GM23338 (cell line): ENCODE data around the gene UBL7. TPM values are rescaled to one million over a fixed set of nuclear protein-coding genes. Genes with fewer than 3 reads are reported as not detected.

Experiments
- ATAC-seq: fragments of 200-7000 bp; cut with Tn5 transposase; 3 replicates; pipeline ENCODE4 v1.9.1; 2020
- DNase-seq: peaks from one replicate; pipeline ENCODE4 v3.0.0-alpha.2; 2015; ENCODE audit warnings: low spot score
- H2AFZ ChIP-seq: fragments of 200-600 bp; sonication (generic); 2 replicates; pipeline ENCODE4 v1.8.0; 2016; ENCODE audit warnings: antibody characterized with exemption, mild to moderate bottlenecking, moderate library complexity
- H3F3A ChIP-seq: fragments of 200-600 bp; sonication (generic); replicated peaks from 2 replicates; pipeline ENCODE4 v1.8.0; 2017; ENCODE audit warnings: antibody characterized with exemption, mixed run types, low read depth
- H3K27ac ChIP-seq: fragments of 200-600 bp; sonication (generic); 2 replicates; pipeline ENCODE4 v1.6.1; 2016; ENCODE audit warnings: low read depth
- H3K27me3 ChIP-seq: fragments of 200-600 bp; sonication (generic); 2 replicates; pipeline ENCODE4 v1.8.0; 2016; ENCODE audit warnings: mild to moderate bottlenecking, mixed run types, moderate library complexity; ENCODE audit not compliant: insufficient read depth
- H3K36me3 ChIP-seq: fragments of 200-600 bp; sonication (generic); 2 replicates; pipeline ENCODE4 v1.8.0; 2016; ENCODE audit warnings: mild to moderate bottlenecking; ENCODE audit not compliant: insufficient read depth
- H3K4me1 ChIP-seq: fragments of 200-600 bp; sonication (generic); 2 replicates; pipeline ENCODE4 v1.8.0; 2016; ENCODE audit warnings: mild to moderate bottlenecking, moderate library complexity; ENCODE audit not compliant: insufficient read depth
- H3K4me2 ChIP-seq: fragments of 200-600 bp; sonication (generic); 2 replicates; pipeline ENCODE4 v1.7.1; 2017; ENCODE audit warnings: mixed run types
- H3K4me3 ChIP-seq: fragments of 200-600 bp; sonication (generic); 2 replicates; pipeline ENCODE4 v1.6.1; 2016; ENCODE audit warnings: mixed run types
- H3K79me2 ChIP-seq: fragments of 200-600 bp; sonication (generic); replicated peaks from 2 replicates; pipeline ENCODE4 v1.8.0; 2017; ENCODE audit warnings: mild to moderate bottlenecking; ENCODE audit not compliant: insufficient read depth
- H3K9me2 ChIP-seq: fragments of 200-600 bp; sonication (generic); 2 replicates; pipeline ENCODE4 v1.8.0; 2017; ENCODE audit not compliant: insufficient read depth
- H4K20me1 ChIP-seq: fragments of 200-600 bp; sonication (generic); replicated peaks from 2 replicates; pipeline ENCODE4 v1.8.0; 2017; ENCODE audit warnings: mild to moderate bottlenecking; ENCODE audit not compliant: insufficient read depth
- H3K27ac Mint-ChIP-seq: 2 replicates; pipeline ENCODE4 v1.8.0; 2020; ENCODE audit warnings: inconsistent platforms, mild to moderate bottlenecking, moderate library complexity, mixed read lengths
- H3K27me3 Mint-ChIP-seq: 3 replicates; pipeline ENCODE4 v1.8.0; 2022; ENCODE audit warnings: low read depth, mild to moderate bottlenecking, moderate library complexity, mixed read lengths, inconsistent platforms; ENCODE audit not compliant: insufficient read depth, poor library complexity
- H3K36me3 Mint-ChIP-seq: 3 replicates; pipeline ENCODE4 v1.8.0; 2021; ENCODE audit warnings: low read depth, mild to moderate bottlenecking, inconsistent platforms, moderate library complexity, mixed read lengths
- H3K4me1 Mint-ChIP-seq: 3 replicates; pipeline ENCODE4 v1.8.0; 2020; ENCODE audit warnings: mild to moderate bottlenecking, inconsistent platforms, mixed read lengths
- H3K4me3 Mint-ChIP-seq: 3 replicates; pipeline ENCODE4 v1.8.0; 2021; ENCODE audit warnings: moderate library complexity, mild to moderate bottlenecking, inconsistent platforms, mixed read lengths
- H3K9me3 Mint-ChIP-seq: 3 replicates; pipeline ENCODE4 v1.8.0; 2020; ENCODE audit warnings: moderate library complexity, mild to moderate bottlenecking, inconsistent platforms, mixed read lengths
- CTCF ChIP-seq, 2 experiments: fragments of 200-600 bp in 1 of 2; sonication (generic) in 1 of 2; conservative IDR thresholded peaks; 2 replicates each; pipeline versions ENCODE4 v1.5.1 to v1.6.1; 2016 to 2017; ENCODE audit warnings: antibody characterized with exemption in 2 of 2, low read depth in 2 of 2, mild to moderate bottlenecking in 2 of 2, moderate library complexity in 1 of 2
- ZNF114 ChIP-seq: fragments of 250-450 bp; sonication (Bioruptor Pico); IDR thresholded peaks from 2 replicates; pipeline ENCODE4 v1.5.0; 2020; ENCODE audit warnings: mild to moderate bottlenecking, moderate library complexity
- ZNF331 ChIP-seq: fragments of 250-450 bp; sonication (Bioruptor Pico); IDR thresholded peaks from 2 replicates; pipeline ENCODE4 v1.5.0; 2020; ENCODE audit warnings: low read depth, mild to moderate bottlenecking, moderate library complexity
- ZNF462 ChIP-seq: fragments of 250-450 bp; sonication (Bioruptor Pico); IDR thresholded peaks from 2 replicates; pipeline ENCODE4 v1.5.0; 2020; ENCODE audit warnings: mild to moderate bottlenecking, moderate library complexity
- polyA plus RNA-seq: library from polyadenylated mRNA; unstranded; fragments of >200 nt; fragmentation: Nextera tagmentation; extraction: Ambion mirVana; gene quantifications from 2 replicates; pipeline ENCODE4 v1.2.1, GENCODE V29; 2016
- total RNA-seq: library from RNA; depleted of rRNA; stranded (reverse); fragments of >200 nt; shearing (Covaris generic); gene quantifications from 2 replicates; pipeline ENCODE4 v1.2.3, GENCODE V29; 2014

Gene UBL7
- total and polyA plus RNA-seq, 2 experiments from 2014 or later, result 73.7 to 99.2 TPM

GRCh38 chr15:74417670-74418069 lies 43.3 kb downstream of the UBL7 start (continued):
- TF ChIP-seq CTCF (conservative IDR thresholded peaks at IDR 0.05; ENCODE audit: low read depth in 2 of 2) (no peak), ZNF462 (CRISPR knock-in tag) (no peak)

- ATAC-seq (no peak), DNase-seq (no peak)
- Mint-ChIP-seq H3K9me3 (no peaks in the 10 kb centered on the region; the same call in 2 of the 3 replicates), H3K27ac (no peak overlapping the region), H3K4me1 (peaks cover 20% of the 10 kb centered on the region), H3K36me3 (peaks cover 10% of the 10 kb centered on the region), H3K4me3 (no peak overlapping the region), H3K27me3 (peaks cover 6% of the 10 kb centered on the region)
- no peaks in the 10 kb centered on the region for H3K9me2 ChIP-seq
- TF ChIP-seq ZNF331 (CRISPR knock-in tag) (no peak), ZNF114 (CRISPR knock-in tag) (no peak)
- H2AFZ ChIP-seq, result no peak overlapping the region
- no peak overlapping the region for H3K4me3 ChIP-seq
- H3K27ac ChIP-seq, result no peak overlapping the region
- H3K36me3 ChIP-seq, result no peaks in the 10 kb centered on the region
- H3K79me2 ChIP-seq, result peaks cover 15% of the 10 kb centered on the region
- H3K27me3 ChIP-seq, result no peaks in the 10 kb centered on the region
- H3K4me1 ChIP-seq, result peaks cover 14% of the 10 kb centered on the region; the same call in 1 of the 2 replicates
- H3F3A ChIP-seq, result no peaks in the 10 kb centered on the region
- H3K4me2 ChIP-seq, result no peak overlapping the region
- H4K20me1 ChIP-seq, result no peaks in the 10 kb centered on the region; the same call in 1 of the 2 replicates
Observed at GRCh38 chr15:74417225-74417624, 43.7 kb downstream of the UBL7 start.
